Middle frontal gyrus (tissue), 1 donor: ENCODE measurements around the gene IRS1.
"Not testable (repeated sequence)": the region's sequence is repeated elsewhere in the genome, so short reads cannot be mapped to it uniquely, and the experiment has no call there.

Source experiments
- DNase-seq: peaks from one replicate; pipeline ENCODE4 v3.0.0-alpha.2; 2015; ENCODE audit warnings: low spot score; ENCODE audit errors: extremely low spot score

Gene IRS1, protein sequence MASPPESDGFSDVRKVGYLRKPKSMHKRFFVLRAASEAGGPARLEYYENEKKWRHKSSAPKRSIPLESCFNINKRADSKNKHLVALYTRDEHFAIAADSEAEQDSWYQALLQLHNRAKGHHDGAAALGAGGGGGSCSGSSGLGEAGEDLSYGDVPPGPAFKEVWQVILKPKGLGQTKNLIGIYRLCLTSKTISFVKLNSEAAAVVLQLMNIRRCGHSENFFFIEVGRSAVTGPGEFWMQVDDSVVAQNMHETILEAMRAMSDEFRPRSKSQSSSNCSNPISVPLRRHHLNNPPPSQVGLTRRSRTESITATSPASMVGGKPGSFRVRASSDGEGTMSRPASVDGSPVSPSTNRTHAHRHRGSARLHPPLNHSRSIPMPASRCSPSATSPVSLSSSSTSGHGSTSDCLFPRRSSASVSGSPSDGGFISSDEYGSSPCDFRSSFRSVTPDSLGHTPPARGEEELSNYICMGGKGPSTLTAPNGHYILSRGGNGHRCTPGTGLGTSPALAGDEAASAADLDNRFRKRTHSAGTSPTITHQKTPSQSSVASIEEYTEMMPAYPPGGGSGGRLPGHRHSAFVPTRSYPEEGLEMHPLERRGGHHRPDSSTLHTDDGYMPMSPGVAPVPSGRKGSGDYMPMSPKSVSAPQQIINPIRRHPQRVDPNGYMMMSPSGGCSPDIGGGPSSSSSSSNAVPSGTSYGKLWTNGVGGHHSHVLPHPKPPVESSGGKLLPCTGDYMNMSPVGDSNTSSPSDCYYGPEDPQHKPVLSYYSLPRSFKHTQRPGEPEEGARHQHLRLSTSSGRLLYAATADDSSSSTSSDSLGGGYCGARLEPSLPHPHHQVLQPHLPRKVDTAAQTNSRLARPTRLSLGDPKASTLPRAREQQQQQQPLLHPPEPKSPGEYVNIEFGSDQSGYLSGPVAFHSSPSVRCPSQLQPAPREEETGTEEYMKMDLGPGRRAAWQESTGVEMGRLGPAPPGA (N-terminal part only)

DNA sequence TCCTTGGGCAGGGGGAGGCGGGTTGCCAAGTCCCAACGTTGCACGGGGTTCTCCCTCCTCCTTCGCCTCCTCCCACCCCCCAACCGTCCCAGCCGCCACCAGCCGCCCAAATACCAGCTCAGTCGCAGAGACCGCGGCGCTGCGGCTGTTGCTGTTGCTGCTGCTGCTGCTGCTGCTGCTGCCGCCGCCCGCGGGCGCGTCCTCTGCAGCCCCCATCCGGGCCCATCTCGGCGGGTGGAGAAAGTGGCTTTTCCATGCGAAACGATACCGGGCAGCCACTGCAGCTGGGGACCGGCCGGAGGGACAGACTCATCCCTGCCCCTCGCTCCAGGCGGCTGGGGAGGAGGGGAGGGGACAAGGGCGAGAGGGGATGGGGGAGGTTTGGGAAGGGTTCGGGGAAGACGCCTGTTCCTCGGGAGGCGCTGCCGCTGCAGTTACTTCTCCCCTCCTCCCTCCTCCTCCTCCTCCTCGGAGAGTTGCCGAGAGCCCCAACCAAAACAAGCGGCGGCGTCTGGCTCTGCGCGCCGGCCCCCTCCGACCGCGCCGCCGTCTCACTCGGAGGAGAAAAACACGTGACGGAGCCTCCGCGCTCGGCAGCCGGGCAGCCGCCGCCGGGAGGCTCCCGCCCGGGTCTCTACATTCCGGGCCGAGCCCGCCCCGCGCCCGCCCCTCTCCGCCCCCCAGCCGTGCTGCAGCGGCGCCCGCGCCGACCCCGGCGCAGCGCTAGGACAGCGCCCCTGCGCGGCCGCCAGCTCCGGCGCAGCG, at the start of gene IRS1:
Gene IRS1, minus strand, starts transcription at position 610 of the 765 bp plus-strand sequence. CDS start 1,082 bp downstream, outside the sequence.
- no peak for DNase-seq

DNA sequence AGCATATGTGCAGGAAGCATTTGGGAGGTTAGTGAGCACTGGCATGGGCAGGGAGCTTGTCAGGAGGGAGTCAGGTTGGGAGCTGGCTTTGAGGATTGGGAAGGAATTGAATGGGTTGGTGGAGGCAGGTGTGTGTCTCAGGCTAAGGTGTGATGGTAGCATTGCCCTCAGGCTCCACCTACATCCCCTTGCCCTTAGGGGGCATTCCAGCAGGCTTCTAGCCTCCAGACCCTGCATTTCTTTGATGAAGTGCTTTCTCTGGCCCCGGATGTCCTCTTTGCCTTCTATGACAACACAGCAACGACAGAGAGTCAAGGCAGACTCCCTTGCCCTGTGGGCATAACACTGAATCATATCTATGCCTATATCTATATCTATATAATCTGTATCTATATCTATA, 49.7 kb upstream of the IRS1 start:
- no peak for DNase-seq

DNA sequence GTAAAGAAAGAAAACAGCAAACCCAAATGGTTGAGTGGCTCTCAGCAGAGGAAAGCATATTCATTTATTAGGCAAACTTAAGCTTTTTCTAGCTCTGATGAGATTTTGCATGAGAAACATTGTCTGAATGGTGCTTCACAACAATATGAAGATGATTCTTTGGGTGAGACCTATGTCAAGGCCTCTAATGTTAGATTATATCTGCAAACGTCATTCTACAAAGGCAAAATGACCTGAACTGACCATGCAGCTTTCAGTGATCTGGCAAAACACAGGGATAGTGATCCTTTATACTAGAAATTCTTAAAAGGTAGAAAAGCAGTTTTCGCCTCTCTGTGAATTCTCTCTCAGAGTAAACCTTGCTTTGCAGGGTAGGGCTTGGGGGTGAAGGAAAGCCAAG, 47.9 kb upstream of the IRS1 start:
- DNase-seq: no peak

DNA sequence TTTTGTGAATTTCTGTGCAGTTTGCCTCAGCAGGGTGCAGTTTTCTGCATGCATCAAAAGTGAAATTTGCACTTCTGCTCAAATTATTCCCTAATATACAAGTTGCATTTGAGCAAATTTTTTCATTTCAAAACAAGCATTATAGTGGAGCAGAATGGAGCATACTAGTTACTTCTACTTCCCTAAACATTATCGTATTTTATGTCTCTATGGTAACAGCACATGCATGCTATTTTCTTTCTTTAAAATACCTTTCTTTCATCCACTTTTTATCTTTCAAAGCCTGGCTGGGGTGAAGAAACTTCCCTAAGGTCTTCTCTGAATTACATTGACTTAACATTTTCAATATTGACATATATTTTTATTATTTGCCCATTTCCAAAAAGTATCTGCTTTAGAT, 47.5 kb upstream of the IRS1 start:
- no peak for DNase-seq

DNA sequence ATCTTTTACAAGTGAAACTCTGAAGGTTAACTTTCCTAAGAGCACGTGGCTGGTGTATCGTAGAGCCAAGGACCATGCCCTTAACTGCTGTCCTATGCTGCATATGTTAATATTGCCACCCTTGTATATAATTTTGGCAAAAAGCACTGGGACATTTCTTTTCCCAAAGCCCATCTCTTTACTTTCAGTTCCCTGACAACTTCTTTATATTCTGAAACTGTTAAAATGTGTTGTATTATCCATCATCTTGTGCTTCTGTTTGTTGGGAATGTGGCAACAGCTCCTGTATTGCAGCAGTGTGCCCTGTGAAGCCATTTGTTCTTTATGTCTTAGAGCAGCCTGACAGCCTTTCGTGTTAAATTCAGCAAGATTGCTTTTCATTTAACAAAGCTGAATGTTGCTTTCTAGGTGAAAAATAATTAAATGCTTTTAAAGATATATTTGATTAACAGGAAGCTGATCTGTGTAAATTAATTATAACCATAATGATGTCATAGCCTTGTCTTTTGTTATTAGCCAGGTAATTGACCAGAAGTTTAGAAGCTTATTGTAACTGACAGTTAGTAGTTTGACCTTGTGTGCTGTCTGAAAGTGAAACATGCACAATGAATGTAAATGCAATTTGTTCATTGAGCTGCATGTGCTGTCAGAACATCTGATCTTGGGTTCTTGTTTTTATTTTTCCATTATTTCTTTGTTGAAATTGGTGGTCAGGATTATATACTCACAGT, 45.9 kb upstream of the IRS1 start:
- DNase-seq: no peak

DNA sequence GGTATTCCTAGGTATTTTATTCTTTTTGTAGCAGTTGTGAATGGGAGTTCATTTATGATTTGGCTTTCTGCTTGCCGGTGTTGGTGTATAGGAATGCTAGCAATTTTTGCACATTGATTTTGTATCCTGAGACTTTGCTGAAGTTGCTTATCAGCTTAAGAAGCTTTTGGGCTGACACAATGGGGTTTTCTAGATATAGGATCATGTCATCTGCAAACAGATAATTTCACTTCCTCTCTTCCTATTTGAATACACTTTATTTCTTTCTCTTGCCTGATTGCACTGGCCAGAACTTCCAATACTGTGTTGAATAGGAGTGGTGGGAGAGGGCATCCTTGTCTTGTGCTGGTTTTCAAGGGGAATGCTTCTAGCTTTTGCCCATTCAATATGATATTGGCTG, 43.4 kb upstream of the IRS1 start:
- DNase-seq: not testable (repeated sequence)

DNA sequence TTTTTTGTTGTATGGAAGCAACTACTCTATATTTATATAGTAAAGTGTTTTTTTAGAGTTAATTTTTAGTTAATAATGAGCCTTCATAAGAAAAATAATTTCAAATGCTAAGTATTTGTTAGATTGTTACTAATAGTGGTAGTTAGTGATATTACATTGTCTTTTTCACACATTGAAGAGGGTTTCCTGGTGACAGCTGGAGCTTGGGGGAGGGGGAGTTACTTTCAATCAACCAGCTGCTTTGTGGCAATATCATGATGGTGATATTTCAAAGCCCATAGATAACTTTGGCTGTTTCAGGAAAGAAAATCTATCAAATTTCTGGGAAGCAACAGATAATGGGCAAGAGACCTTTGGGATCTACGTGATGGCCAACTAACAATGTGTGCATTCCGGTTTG, 40.3 kb upstream of the IRS1 start:
- no peak for DNase-seq

DNA sequence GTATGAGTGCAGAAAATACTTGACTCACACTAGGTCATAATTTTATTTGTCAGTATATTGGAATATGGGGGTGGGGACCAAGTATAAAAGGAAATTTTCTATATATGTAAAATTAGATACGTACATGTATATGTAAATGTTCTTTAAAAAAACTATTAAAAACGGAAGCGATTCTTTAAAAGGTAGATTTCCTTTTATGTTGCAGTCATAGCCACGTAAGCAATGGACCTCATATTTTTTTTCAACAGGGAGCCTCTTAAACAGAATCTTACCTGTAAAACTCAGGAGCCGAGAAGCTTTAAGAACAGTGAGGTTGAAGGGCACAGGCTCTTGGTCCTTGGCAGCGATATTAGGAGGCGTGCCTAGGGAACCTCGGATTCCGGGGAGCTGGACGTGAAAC, 39.5 kb upstream of the IRS1 start:
- DNase-seq: no peak

DNA sequence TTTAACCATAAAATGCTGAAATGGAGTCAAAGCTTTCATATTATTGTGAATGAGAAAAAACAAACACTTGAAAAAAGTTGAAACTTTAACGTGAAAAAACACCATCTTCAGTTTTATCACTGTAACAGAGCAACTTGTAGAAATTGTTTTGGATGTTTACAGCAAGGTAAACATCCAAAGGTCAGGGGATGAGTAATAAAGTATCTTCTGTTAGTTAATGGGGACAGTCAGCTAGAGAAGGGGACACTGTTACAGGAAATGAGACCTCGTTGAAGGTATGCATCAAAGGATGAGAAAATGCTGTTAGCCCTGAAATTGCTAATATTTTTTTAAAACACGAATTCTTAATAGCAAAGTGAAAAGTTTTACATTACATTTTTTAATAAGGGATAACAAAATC, 39.1 kb upstream of the IRS1 start:
- DNase-seq: no peak

DNA sequence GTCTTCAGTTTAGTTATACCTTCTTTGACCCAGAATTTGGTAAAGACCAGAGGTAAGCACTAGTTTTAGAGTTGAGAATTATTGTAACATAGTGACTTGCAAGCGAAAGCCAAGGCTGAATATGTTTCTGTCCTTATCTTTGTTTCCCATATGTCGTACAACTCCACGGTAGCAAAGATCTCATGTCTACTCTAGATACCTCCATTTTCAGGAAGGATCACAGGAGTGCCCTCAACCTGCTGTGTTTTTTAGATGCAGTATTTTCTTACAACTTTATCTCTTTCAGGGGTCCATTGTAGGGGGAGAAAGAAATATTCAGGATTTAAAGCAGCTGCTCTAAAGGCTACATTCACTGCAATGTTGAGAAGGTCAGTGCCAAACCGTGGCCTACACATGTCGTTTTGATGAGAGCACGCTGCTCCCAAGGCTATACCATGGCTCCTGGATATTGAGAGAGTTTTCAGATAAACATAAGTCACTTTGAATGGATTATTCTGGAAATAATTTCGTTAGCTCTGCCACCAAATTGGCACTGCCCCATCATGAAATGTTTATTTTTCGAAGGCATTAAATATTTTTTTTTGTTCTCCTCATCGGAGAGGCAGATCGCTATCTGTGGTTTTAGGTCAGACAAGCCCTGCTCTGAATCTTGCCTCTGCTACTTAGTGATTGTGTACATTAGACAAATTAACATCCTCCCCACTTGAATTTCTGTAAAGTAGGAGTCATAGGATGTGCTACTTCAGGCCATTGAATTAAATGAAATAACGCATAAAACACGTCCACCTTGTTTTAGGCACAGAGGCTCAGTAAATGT, 38.4 kb upstream of the IRS1 start:
- no peak for DNase-seq

DNA sequence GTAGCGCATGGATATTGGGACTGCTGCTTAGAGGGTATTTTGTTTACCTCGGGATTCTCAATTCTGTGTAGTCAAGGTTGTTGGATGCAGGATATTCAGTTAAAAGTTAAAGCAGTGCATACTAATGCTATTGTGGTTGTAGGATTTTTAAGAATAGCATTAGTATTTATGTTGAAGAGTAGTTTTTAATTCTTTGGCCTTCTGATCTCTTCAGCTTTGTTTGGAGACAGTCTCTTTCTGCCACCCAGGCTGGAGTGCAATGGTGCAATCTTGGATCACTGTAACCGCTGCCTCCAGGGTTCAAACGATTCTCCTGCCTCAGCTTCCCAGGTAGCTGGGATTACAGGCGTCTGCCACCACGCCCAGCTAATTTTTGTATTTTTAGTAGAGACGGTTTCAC, 37.7 kb upstream of the IRS1 start:
- no peak for DNase-seq

DNA sequence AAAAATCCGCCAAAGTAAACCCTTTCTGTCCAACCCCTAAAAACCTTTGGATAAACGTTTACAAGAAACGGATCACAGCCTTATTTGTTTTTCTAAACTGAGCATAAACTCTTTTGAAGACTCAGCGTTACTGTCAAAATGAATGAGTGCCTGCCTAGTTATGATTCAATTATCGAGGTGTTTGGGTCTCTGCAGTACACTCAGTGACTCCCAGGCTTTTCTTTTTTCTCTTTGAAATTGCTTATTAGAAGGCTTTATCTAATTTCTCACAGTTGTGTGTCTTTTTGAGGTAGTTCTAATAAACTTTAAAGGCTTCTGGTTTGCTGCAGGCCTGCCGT, 36.9 kb upstream of the IRS1 start:
- DNase-seq: no peak

DNA sequence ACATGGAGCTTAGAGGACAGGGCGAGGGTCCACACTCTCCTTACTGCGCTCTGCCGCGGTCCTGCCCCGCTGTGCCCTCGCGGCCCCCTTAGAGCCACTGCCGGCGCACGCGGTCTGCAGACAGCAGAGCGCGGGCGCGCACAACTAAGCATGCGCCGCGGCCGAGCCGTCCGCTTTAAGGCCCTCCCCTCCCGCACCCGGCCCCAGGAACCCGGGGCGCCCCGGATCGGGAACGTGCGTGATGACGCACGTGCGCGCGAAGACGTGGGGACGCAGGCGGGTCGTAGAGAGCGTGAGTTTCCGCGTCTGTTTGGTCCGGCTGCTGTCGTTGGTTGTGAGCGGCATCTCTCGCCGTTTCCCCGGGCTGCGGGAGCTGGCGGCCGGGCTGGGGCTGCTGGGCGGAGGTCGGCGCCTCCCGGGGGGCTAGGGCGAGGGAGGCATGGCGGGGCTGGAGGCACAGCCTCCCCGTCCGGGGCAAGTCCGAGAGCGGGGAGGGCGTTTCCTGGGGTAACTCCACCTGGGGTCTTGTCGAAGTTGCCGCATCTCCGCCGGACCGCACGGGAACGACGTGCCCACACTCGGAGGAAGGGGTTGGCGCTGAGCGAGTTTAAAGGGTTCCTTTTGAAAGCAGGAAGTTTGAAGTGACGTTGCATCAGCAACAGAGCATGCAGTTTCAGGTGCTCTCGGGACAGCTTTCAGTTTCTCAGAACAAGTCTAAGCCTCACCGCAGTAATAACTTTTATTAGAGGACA, 36.4 kb upstream of the IRS1 start, which contains the start of gene RHBDD1:
Gene RHBDD1, plus strand, starts transcription at position 259 of the 752 bp plus-strand sequence. CDS start 28,640 bp downstream, outside the sequence.
- DNase-seq: peak; percentile 91

DNA sequence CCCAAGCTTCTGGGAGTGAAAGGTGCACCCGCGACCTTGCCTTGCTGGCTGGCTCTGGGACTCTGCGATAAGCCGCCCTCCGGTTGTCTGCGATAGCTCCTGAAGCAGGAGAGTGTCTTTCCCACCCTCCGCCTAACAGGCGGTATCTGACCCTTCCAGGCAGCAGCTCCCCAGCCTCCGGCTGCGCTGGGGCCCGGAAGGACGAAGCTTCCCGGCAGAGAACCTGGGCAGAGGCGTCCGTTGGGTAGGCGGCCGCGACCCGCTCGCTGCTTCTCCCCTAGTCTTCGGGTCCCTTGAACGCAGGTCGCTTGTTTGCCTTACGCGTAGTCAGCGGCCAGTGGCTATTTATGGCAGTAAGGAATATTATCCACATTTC, 35.8 kb upstream of the IRS1 start:
- no peak for DNase-seq

DNA sequence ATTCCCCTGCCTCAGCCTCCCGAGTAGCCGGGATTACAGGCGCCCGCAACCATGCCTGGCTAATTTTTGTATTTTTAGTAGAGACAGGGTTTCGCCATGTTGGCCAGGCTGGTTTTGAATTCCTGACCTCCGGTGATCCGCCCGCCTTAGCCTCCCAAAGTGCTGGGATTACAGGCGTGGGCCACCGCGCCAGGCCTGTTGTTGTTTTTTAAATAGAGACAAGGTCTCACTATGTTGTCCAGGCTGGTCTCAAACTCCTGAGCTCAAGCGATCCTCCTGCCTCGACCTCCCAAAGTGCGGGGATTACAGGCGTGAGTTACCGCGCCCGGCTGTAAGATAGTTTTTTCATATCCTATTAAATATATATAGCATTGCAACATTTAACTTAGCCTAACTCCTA, 35.3 kb upstream of the IRS1 start:
- DNase-seq: not testable (repeated sequence)

DNA sequence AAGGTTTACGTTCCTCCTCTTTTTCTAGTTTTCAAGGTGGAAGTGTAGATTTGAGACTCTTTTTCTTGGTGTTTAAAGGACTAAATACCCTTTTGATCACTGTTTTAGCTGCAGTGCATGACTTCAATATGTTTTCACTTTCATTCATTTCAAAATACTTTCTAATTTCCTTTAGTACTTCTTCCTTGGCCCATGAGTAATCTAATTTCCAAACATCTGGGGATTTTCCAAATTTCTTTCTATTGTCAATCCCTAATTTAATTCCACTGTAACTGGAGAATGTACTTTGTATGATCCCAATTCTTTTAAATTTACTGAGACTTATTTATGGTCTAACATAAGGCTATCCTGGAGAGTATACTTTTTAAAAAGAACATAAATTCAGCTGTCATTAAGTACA, 32.4 kb upstream of the IRS1 start:
- no peak for DNase-seq

DNA sequence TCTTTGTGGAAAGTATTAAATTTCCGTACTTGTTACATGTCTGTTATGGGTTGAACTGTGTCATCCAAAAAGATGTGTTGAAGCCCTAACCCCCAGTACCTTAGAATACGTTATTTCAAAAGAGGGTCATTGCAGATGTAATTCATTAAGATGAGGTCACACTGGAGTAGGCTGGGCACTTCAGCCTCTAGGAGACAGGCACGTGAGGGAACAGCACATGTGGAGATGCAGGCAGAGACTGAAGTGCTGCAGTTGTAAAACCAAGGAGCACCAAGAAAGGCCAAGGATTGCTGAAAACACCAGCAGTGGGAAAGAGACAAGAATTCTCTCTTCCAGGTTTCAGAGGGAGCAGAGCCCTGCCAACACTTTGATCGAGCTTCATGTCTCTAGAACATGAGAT, 31.6 kb upstream of the IRS1 start:
- no peak for DNase-seq

DNA sequence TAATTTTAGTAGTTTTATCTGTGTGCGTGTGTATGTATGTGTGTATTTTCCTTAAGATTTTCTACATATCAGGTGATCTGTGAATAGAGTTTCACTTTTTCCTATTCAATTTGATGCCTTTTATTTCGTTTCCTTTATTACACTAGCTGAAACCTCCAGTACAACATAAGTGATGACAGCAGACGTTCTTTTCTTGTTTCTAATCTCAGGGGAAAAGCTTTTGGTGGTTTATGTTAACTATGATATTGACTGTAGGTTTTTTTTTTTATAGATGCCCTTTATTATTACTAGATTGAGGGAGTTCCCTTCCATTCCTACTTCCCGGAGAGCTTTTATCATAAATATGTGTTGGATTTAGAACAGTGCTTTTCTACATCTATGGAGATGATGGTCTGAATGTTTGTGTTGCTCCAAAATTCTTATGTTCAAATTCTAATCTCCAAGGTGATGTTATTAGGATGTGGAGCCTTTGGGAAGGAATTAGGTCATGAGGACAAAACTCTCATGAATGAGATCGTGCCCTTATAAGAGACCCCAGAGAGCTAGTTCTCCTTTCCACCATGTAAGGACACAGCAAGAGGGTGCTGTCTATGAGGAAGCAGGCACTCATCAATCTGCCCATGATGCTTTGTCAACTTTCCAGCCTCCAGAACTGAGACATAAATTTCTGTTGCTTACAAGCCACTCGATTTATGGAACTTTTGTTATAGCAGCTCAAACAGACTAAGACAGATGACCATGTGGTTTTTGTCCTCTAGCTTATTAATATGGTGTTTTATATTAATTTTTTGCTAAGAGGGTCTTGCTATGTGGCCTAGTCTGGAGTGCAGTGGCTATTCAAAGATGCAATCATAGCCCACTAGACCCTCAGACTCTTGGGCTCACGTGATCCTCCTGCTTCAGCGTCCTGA, 30.4 kb upstream of the IRS1 start:
- DNase-seq: no peak
